ENCODE data around the gene SPAG5.

Gene SPAG5

GRCh38 chr17:28598389-28598788 lies 436 bp downstream of the SPAG5 start:
- ChIA-PET CTCF (no interaction called here), POLR2A (interaction anchor here (1.0 to 1.9 kb wide), 4 partner anchors 22 to 47 kb away, joined by 3 to 6 read pairs (median 4); partner anchors contain the start of genes ALDOC and PIGS)
- DNase-seq (ENCODE audit: extremely low spot score) = no peak
- TF ChIP-seq SP1 (IDR thresholded peaks at IDR 0.05) = no peak
- no peak for TF ChIP-seq LEF1 (IDR thresholded peaks at IDR 0.05; ENCODE audit: borderline replicate concordance)
- TF ChIP-seq HDGF (IDR thresholded peaks at IDR 0.05; ENCODE audit: borderline replicate concordance) = no peak
- TF ChIP-seq L3MBTL2 (conservative IDR thresholded peaks at IDR 0.05) = no peak
- TF ChIP-seq ARNT (IDR thresholded peaks at IDR 0.05) = no peak
- no peak for TF ChIP-seq ELF4 (IDR thresholded peaks at IDR 0.05)

DNA sequence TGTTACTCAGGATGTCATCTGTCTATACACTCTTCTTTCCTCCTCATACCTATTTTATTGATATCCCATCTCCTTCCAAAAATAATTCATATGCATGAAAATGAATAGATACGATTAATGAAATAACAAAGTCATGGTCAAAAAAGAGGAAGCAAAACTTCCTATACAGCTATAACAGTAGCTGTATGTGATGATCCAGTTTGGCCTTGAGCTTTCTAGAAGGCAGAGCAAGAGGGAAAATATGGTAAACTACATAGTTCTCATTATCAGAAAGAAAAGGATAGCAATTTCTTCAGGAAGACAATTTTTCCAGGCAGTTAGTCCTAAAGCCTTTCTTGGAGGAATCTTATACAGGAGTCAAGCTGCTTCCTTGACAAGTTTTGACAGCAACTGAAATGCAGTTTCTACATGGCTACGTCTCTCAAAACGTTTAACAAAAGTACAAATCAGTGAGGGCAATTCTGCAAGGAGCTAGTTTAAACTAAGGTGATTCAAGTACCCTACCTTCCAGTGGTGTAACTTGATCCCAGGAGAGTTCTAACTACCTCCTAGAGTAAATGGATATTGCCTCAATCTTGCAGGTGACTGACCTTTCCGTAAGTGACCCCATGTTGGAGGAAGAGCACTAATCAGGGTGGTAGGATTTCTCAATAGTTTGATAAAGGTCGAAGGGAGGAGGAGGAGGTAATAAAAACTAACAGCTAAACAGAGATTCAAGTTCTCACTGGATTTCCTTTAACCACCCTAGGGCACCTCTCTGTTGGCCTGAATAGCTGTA lies 1.0 kb downstream of the SPAG5 start:
- no peak for TF ChIP-seq L3MBTL2 (conservative IDR thresholded peaks at IDR 0.05)
- TF ChIP-seq SUZ12 (IDR thresholded peaks at IDR 0.05) = no peak
- TF ChIP-seq HDGF (IDR thresholded peaks at IDR 0.05; ENCODE audit: borderline replicate concordance) = no peak
- no peak for TF ChIP-seq SP1 (IDR thresholded peaks at IDR 0.05)
- no peak for TF ChIP-seq ZNF384 (IDR thresholded peaks at IDR 0.05)
- TF ChIP-seq TARDBP (IDR thresholded peaks at IDR 0.05) = no peak
- POLR2A ChIA-PET = interaction anchor here (1.0 to 1.9 kb wide), 5 partner anchors 21 to 46 kb away, joined by 3 to 6 read pairs (median 4); partner anchors contain the start of genes ALDOC and PIGS
- DNase-seq (ENCODE audit: extremely low spot score) = no peak
- CTCF ChIA-PET = no interaction called here

DNA sequence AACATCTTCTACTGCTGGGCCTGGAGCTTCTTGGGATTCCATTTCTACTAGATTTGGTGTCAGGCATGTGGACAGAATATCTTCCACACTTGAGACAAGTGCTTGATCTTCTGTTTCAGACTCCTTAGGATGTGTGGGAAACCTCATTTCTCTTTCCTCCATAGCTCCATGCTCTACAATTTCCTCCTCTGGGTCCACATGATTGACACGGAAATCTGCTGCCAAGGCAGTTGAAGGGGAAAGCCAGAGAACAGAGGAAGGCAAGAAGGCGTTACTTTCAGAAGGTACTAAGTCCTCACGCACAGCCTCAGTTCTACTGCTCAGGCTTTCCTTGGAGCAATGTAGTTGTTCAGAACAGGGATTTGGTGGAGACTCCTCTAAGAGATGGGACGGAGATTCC lies 6.6 kb downstream of the SPAG5 start:
- ChIA-PET CTCF (no interaction called here), POLR2A (interaction anchor here (1.4 to 1.7 kb wide), 2 partner anchors 21 to 53 kb away, joined by 3 to 7 read pairs; partner anchors contain the start of genes BLTP2 and PIGS)
- TF ChIP-seq HDGF (IDR thresholded peaks at IDR 0.05; ENCODE audit: borderline replicate concordance) = no peak
- no peak for TF ChIP-seq SUZ12 (IDR thresholded peaks at IDR 0.05)
- TF ChIP-seq ARNT (IDR thresholded peaks at IDR 0.05) = no peak
- TF ChIP-seq PKNOX1 (IDR thresholded peaks at IDR 0.05) = no peak
- no peak for TF ChIP-seq FOXA1 (IDR thresholded peaks at IDR 0.05)
- no peak for TF ChIP-seq TARDBP (IDR thresholded peaks at IDR 0.05)
- TF ChIP-seq CTBP1 (IDR thresholded peaks at IDR 0.05; ENCODE audit: borderline replicate concordance) = no peak
- TF ChIP-seq BHLHE40 (IDR thresholded peaks at IDR 0.05; ENCODE audit: borderline replicate concordance) = no peak
- TF ChIP-seq ZNF384 (IDR thresholded peaks at IDR 0.05) = no peak
- DNase-seq (ENCODE audit: extremely low spot score) = no peak

- CTCF ChIA-PET = no interaction called here
- POLR2A ChIA-PET = interaction anchor here (1.0 kb wide), 1 partner anchor 15 kb away, joined by 3 read pairs; the partner anchor contains the start of gene PIGS
Observed at GRCh38 chr17:28585851-28586250, 13.0 kb downstream of the SPAG5 start.

DNA sequence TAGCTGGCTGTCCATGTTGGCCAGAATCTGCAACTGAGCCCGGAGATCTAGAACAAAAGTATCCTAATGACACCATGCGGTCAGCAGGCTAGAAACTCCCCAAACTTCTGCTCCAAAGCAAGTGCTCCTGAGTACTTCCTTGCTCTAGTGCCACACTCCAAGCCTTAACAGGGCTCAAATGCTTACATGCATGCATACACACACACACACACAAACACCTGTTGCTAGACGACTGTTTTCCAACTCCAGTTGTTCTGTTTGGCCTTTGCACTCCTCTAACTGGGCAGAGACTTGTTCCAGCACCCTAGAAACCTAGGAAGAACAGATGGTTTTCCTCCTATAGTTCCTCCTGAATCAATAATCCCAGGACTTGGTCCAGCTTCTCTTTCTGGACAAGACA lies 14.4 kb downstream of the SPAG5 start:
- POLR2A ChIA-PET = interaction anchor here (1.3 kb wide), 1 partner anchor 8 kb away, joined by 4 read pairs; the partner anchor contains the start of gene ALDOC
- CTCF ChIA-PET = no interaction called here
- TF ChIP-seq CTBP1 (IDR thresholded peaks at IDR 0.05; ENCODE audit: borderline replicate concordance) (no peak), FOXA1 (IDR thresholded peaks at IDR 0.05) (no peak), L3MBTL2 (conservative IDR thresholded peaks at IDR 0.05) (no peak), PKNOX1 (IDR thresholded peaks at IDR 0.05) (no peak), FOXM1 (IDR thresholded peaks at IDR 0.05; ENCODE audit: borderline replicate concordance) (no peak), SP1 (IDR thresholded peaks at IDR 0.05) (no peak), ELF4 (IDR thresholded peaks at IDR 0.05) (no peak), ZNF384 (IDR thresholded peaks at IDR 0.05) (no peak), TARDBP (IDR thresholded peaks at IDR 0.05) (no peak), SUZ12 (IDR thresholded peaks at IDR 0.05) (no peak), LEF1 (IDR thresholded peaks at IDR 0.05; ENCODE audit: borderline replicate concordance) (no peak), BHLHE40 (IDR thresholded peaks at IDR 0.05; ENCODE audit: borderline replicate concordance) (no peak), ARNT (IDR thresholded peaks at IDR 0.05) (no peak), NFRKB (IDR thresholded peaks at IDR 0.05) (no peak), FOXK2 (IDR thresholded peaks at IDR 0.05) (no peak)
- no peak for DNase-seq (ENCODE audit: extremely low spot score)

More at GRCh38 chr17:28585851-28586250, 13.0 kb downstream of the SPAG5 start:
- no peak for TF ChIP-seq BHLHE40 (IDR thresholded peaks at IDR 0.05; ENCODE audit: borderline replicate concordance)
- no peak for TF ChIP-seq ZNF384 (IDR thresholded peaks at IDR 0.05)
- TF ChIP-seq L3MBTL2 (conservative IDR thresholded peaks at IDR 0.05) = no peak
- no peak for TF ChIP-seq SUZ12 (IDR thresholded peaks at IDR 0.05)
- TF ChIP-seq FOXA1 (IDR thresholded peaks at IDR 0.05) = no peak
- no peak for TF ChIP-seq TARDBP (IDR thresholded peaks at IDR 0.05)
- no peak for TF ChIP-seq FOXK2 (IDR thresholded peaks at IDR 0.05)
- no peak for TF ChIP-seq NFRKB (IDR thresholded peaks at IDR 0.05)
- no peak for TF ChIP-seq SP1 (IDR thresholded peaks at IDR 0.05)
- no peak for TF ChIP-seq LEF1 (IDR thresholded peaks at IDR 0.05; ENCODE audit: borderline replicate concordance)
- TF ChIP-seq ARNT (IDR thresholded peaks at IDR 0.05) = no peak
- no peak for TF ChIP-seq FOXM1 (IDR thresholded peaks at IDR 0.05; ENCODE audit: borderline replicate concordance)
- TF ChIP-seq ELF4 (IDR thresholded peaks at IDR 0.05) = no peak
- TF ChIP-seq CTBP1 (IDR thresholded peaks at IDR 0.05; ENCODE audit: borderline replicate concordance) = no peak
- no peak for TF ChIP-seq PKNOX1 (IDR thresholded peaks at IDR 0.05)
- no peak for TF ChIP-seq HDGF (IDR thresholded peaks at IDR 0.05; ENCODE audit: borderline replicate concordance)
- no peak for DNase-seq (ENCODE audit: extremely low spot score)

DNA sequence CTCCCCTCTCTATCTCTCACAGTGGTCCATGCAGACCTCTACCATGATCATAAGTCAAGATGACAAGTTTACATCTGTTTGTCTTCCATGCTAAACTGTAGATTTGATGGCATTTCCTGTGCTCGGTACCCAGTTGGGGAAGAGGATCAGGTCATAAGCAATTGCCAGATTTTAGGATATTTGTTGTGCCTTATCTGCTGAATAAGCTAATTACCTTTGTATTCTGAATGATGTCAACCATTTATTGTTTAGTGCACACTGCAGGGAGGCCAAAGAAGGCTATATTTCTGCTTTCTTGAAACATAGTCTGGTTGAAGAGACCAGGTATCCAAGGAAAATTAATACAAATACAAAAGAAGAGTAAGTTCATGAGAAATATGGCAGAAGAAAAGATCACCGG lies 16.3 kb downstream of the SPAG5 start:
- ChIA-PET POLR2A (no interaction called here), CTCF (no interaction called here)
- no peak for DNase-seq (ENCODE audit: extremely low spot score)
- TF ChIP-seq ELF4 (IDR thresholded peaks at IDR 0.05) = no peak
- TF ChIP-seq BHLHE40 (IDR thresholded peaks at IDR 0.05; ENCODE audit: borderline replicate concordance) = no peak
- TF ChIP-seq SUZ12 (IDR thresholded peaks at IDR 0.05) = no peak
- TF ChIP-seq FOXK2 (IDR thresholded peaks at IDR 0.05) = no peak
- TF ChIP-seq TARDBP (IDR thresholded peaks at IDR 0.05) = no peak
- no peak for TF ChIP-seq ZNF384 (IDR thresholded peaks at IDR 0.05)
- TF ChIP-seq PKNOX1 (IDR thresholded peaks at IDR 0.05) = no peak

Measured in HEK293T (cell line).